Mesenchymal stem cell (in vitro differentiated cells and primary cell): ENCODE data around the gene BTD.
A peak's percentile ranks its signal among the peaks of the same experiment; 100 is the strongest.

Experiments used
- DNase-seq: peaks from one replicate; pipeline ENCODE4 v3.0.0-alpha.2; 2013
- H2AFZ ChIP-seq: one replicate; pipeline ENCODE4 v1.6.1; 2013; ENCODE audit warnings: low read depth, mild to moderate bottlenecking, control low read depth, inconsistent platforms, low read length, moderate library complexity
- H2AK5ac ChIP-seq: 2 replicates; pipeline ENCODE4 v1.6.1; 2013; ENCODE audit warnings: low read length, moderate library complexity, mild to moderate bottlenecking, inconsistent platforms; ENCODE audit not compliant: severe bottlenecking
- H2BK120ac ChIP-seq: one replicate; pipeline ENCODE4 v1.6.1; 2013; ENCODE audit warnings: low read depth, mild to moderate bottlenecking, inconsistent platforms, low read length, moderate library complexity
- H2BK12ac ChIP-seq, 2 experiments: one replicate each; pipeline ENCODE4 v1.6.1; 2013; ENCODE audit warnings: inconsistent platforms in 2 of 2, low read length in 2 of 2, mild to moderate bottlenecking in 2 of 2, moderate library complexity in 2 of 2, control low read depth in 1 of 2
- H2BK15ac ChIP-seq: one replicate; pipeline ENCODE4 v1.6.1; 2013; ENCODE audit warnings: mild to moderate bottlenecking, low read depth, inconsistent platforms; ENCODE audit not compliant: poor library complexity, severe bottlenecking
- H2BK5ac ChIP-seq: 2 replicates; pipeline ENCODE4 v1.6.1; 2013; ENCODE audit warnings: low read depth, mild to moderate bottlenecking, low read length, control low read depth, inconsistent platforms; ENCODE audit not compliant: poor library complexity, severe bottlenecking
- H3K14ac ChIP-seq, 2 experiments: one replicate each; pipeline ENCODE4 v1.6.1; 2013; ENCODE audit warnings: inconsistent platforms in 2 of 2, low read length in 2 of 2, control low read depth in 1 of 2, mild to moderate bottlenecking in 1 of 2, moderate library complexity in 1 of 2
- H3K18ac ChIP-seq, 2 experiments: one replicate each; pipeline ENCODE4 v1.6.1; 2013; ENCODE audit warnings: inconsistent platforms in 2 of 2, low read length in 2 of 2, control low read depth in 1 of 2, low read depth in 1 of 2, mild to moderate bottlenecking in 1 of 2
- H3K23ac ChIP-seq, 2 experiments: one replicate each; pipeline ENCODE4 v1.6.1; 2013; ENCODE audit warnings: inconsistent platforms in 2 of 2, low read length in 2 of 2, mild to moderate bottlenecking in 2 of 2, moderate library complexity in 2 of 2, control low read depth in 1 of 2
- H3K27ac ChIP-seq: 2 replicates; pipeline ENCODE4 v1.5.1; 2013; ENCODE audit warnings: mild to moderate bottlenecking, moderate library complexity, low read length, control low read depth, inconsistent platforms; ENCODE audit not compliant: poor library complexity, severe bottlenecking
- H3K27me3 ChIP-seq, 2 experiments: 2 replicates each; pipeline versions ENCODE4 v1.6.1 to v1.7.0; 2013; ENCODE audit warnings: low read length in 2 of 2, mild to moderate bottlenecking in 2 of 2, moderate library complexity in 2 of 2, control low read depth in 1 of 2, inconsistent platforms in 1 of 2; ENCODE audit not compliant: control insufficient read depth in 1 of 2, insufficient read depth in 1 of 2
- H3K36me3 ChIP-seq, 2 experiments: 2 replicates each; pipeline versions ENCODE4 v1.6.1 to v1.7.0; 2013; ENCODE audit warnings: low read length in 2 of 2, control low read depth in 1 of 2, inconsistent platforms in 1 of 2, low read depth in 1 of 2, mild to moderate bottlenecking in 1 of 2; ENCODE audit not compliant: insufficient read depth in 2 of 2, control insufficient read depth in 1 of 2
- H3K4ac ChIP-seq, 2 experiments: one replicate each; pipeline ENCODE4 v1.6.1; 2013; ENCODE audit warnings: inconsistent platforms in 2 of 2, low read length in 2 of 2, mild to moderate bottlenecking in 2 of 2, moderate library complexity in 2 of 2, control low read depth in 1 of 2, low read depth in 1 of 2
- H3K4me1 ChIP-seq: 2 replicates; pipeline ENCODE4 v1.6.1; 2013; ENCODE audit warnings: low read depth, low read length, control low read depth; ENCODE audit not compliant: control insufficient read depth, insufficient read depth
- H3K4me2 ChIP-seq: 2 replicates; pipeline ENCODE4 v1.6.1; 2013; ENCODE audit warnings: low read length, mild to moderate bottlenecking, inconsistent platforms; ENCODE audit not compliant: poor library complexity, severe bottlenecking
- H3K4me3 ChIP-seq, 2 experiments: 2 replicates each; pipeline versions ENCODE4 v1.5.1 to v1.7.0; 2013; ENCODE audit warnings: low read length in 2 of 2, mild to moderate bottlenecking in 2 of 2, control low read depth in 1 of 2, low read depth in 1 of 2; ENCODE audit not compliant: insufficient read depth in 1 of 2
- H3K79me1 ChIP-seq: replicated peaks from 2 replicates; pipeline ENCODE4 v1.6.1; 2013; ENCODE audit warnings: mild to moderate bottlenecking, control low read depth, low read length, inconsistent platforms; ENCODE audit not compliant: poor library complexity, severe bottlenecking
- H3K9ac ChIP-seq: 2 replicates; pipeline ENCODE4 v1.7.0; 2013; ENCODE audit warnings: mild to moderate bottlenecking, low read length, moderate library complexity
- H3K9me3 ChIP-seq: 2 replicates; pipeline ENCODE4 v1.7.0; 2013; ENCODE audit warnings: mild to moderate bottlenecking, low read length; ENCODE audit not compliant: control insufficient read depth
- H4K8ac ChIP-seq: one replicate; pipeline ENCODE4 v1.6.1; 2013; ENCODE audit warnings: inconsistent platforms, mild to moderate bottlenecking, low read length, moderate library complexity
- H4K91ac ChIP-seq: one replicate; pipeline ENCODE4 v1.6.1; 2013; ENCODE audit warnings: mild to moderate bottlenecking, low read length, inconsistent platforms
- WGBS: methylation state at CpG from one replicate; pipeline ENCODE4 v1.1.7; 2013; ENCODE audit warnings: mixed read lengths; 5-methylcytosine and 5-hydroxymethylcytosine counted together

The BTD gene

GRCh38 chr3:15632212-15632580 is 30.7 kb downstream of the BTD start:
- Histone ChIP-seq H3K23ac (peak overlapping the region in 1 of 2 experiments; percentile 3), H3K36me3 (no peaks in the 10 kb centered on the region), H3K4me1 (peaks cover 23% of the 10 kb centered on the region), H3K4me3 (no peak overlapping the region), H2BK15ac (peak overlapping the region; percentile 31), H2BK120ac (peak overlapping the region; percentile 64), H3K27me3 (no peaks in the 10 kb centered on the region), H3K18ac (peak overlapping the region; percentile 48 to 73), H2AK5ac (peak overlapping the region; percentile 33), H2BK5ac (no peak overlapping the region), H3K14ac (no peak overlapping the region), H3K9me3 (no peaks in the 10 kb centered on the region), H2BK12ac (peak overlapping the region; percentile 53 to 86), H3K9ac (no peak overlapping the region), H4K91ac (peak overlapping the region; percentile 48), H3K4ac (peak overlapping the region; percentile 35 to 68), H3K27ac (no peak overlapping the region), H4K8ac (peak overlapping the region; percentile 79), H2AFZ (no peak overlapping the region), H3K4me2 (no peak overlapping the region), H3K79me1 (peaks cover 14% of the 10 kb centered on the region)
- 98% methylated on average over 4 of the region's 4 CpGs for WGBS
- DNase-seq: no peak

GRCh38 chr3:15633159-15633558 is 31.6 kb downstream of the BTD start:
- Histone ChIP-seq H3K4ac (no peak overlapping the region), H3K4me3 (no peak overlapping the region), H3K9me3 (no peaks in the 10 kb centered on the region), H3K79me1 (peaks cover 14% of the 10 kb centered on the region), H2AFZ (no peak overlapping the region), H4K91ac (peak overlapping the region; percentile 52), H3K27me3 (no peaks in the 10 kb centered on the region), H2BK12ac (peak overlapping the region; percentile 75 to 90), H3K9ac (no peak overlapping the region), H3K4me1 (peaks cover 24% of the 10 kb centered on the region), H2BK15ac (no peak overlapping the region), H3K36me3 (no peaks in the 10 kb centered on the region), H3K14ac (no peak overlapping the region), H2BK120ac (no peak overlapping the region), H2AK5ac (peak overlapping the region; percentile 57), H3K23ac (no peak overlapping the region), H3K4me2 (no peak overlapping the region), H3K27ac (no peak overlapping the region), H4K8ac (peak overlapping the region; percentile 78), H2BK5ac (no peak overlapping the region), H3K18ac (peak overlapping the region in 1 of 2 experiments; percentile 83)
- no peak for DNase-seq
- 84% methylated on average over 4 of the region's 5 CpGs for WGBS

- WGBS: 80% methylated on average over 2 of the region's 4 CpGs
- Histone ChIP-seq H3K9me3 (no peaks in the 10 kb centered on the region), H3K14ac (no peak overlapping the region), H2AFZ (no peak overlapping the region), H3K36me3 (no peaks in the 10 kb centered on the region), H3K4ac (peak overlapping the region in 1 of 2 experiments; percentile 29), H2BK5ac (no peak overlapping the region), H3K4me2 (no peak overlapping the region), H3K4me1 (peaks cover 24% of the 10 kb centered on the region), H3K23ac (no peak overlapping the region), H3K79me1 (peaks cover 14% of the 10 kb centered on the region), H3K27ac (peak overlapping the region; percentile 22), H4K91ac (no peak overlapping the region), H3K4me3 (peak overlapping the region in 1 of 2 experiments; percentile 56), H2BK12ac (peak overlapping the region in 1 of 2 experiments; percentile 61), H2BK120ac (no peak overlapping the region), H3K27me3 (no peaks in the 10 kb centered on the region), H2AK5ac (peak overlapping the region; percentile 88), H2BK15ac (no peak overlapping the region), H4K8ac (peak overlapping the region; percentile 62), H3K9ac (peak overlapping the region; percentile 89), H3K18ac (peak overlapping the region; percentile 49 to 71)
- DNase-seq: peak; percentile 20
These were observed 32.4 kb downstream of the BTD start for GRCh38 chr3:15633766-15634598.

GRCh38 chr3:15634671-15635070 is 33.1 kb downstream of the BTD start:
- peaks cover 24% of the 10 kb centered on the region for H3K4me1 ChIP-seq
- peaks cover 9% of the 10 kb centered on the region for H3K79me1 ChIP-seq
- no peak overlapping the region for H3K14ac ChIP-seq
- no peaks in the 10 kb centered on the region for H3K9me3 ChIP-seq
- H2AFZ ChIP-seq: no peak overlapping the region
- H3K36me3 ChIP-seq: no peaks in the 10 kb centered on the region
- no peak overlapping the region for H4K8ac ChIP-seq
- H3K9ac ChIP-seq: peak overlapping the region; percentile 89
- H3K4me2 ChIP-seq: no peak overlapping the region
- H2BK12ac ChIP-seq: no peak overlapping the region
- no peak overlapping the region for H2AK5ac ChIP-seq
- H3K23ac ChIP-seq: no peak overlapping the region
- no peak overlapping the region for H2BK15ac ChIP-seq
- H3K18ac ChIP-seq: peak overlapping the region in 1 of 2 experiments; percentile 3
- DNase-seq: peak; percentile 6
- no peak overlapping the region for H3K4ac ChIP-seq
- peak overlapping the region in 1 of 2 experiments; percentile 56 for H3K4me3 ChIP-seq
- no peak overlapping the region for H4K91ac ChIP-seq
- no peak overlapping the region for H2BK120ac ChIP-seq
- H3K27ac ChIP-seq: peak overlapping the region; percentile 96
- H3K27me3 ChIP-seq: no peaks in the 10 kb centered on the region
- WGBS: 75% methylated on average over 2 of the region's 2 CpGs
- H2BK5ac ChIP-seq: no peak overlapping the region
